Liver (tissue), 3 donors: Measurements from ENCODE around the gene SDR9C7.

Experiments used
- CTCF ChIP-seq: fragments of 150-350 bp; IDR thresholded peaks from 2 replicates; pipeline ENCODE4 v1.5.1; 2017; ENCODE audit warnings: improper control_type of control experiment, low read depth, low read length; ENCODE audit not compliant: missing input control
- RAD21 ChIP-seq, 2 donors: IDR thresholded peaks; 2 replicates each; pipeline ENCODE4 v1.6.1; 2016; ENCODE audit warnings: antibody characterized with exemption in 2 of 2, mild to moderate bottlenecking in 2 of 2
- YY1 ChIP-seq: IDR thresholded peaks from 2 replicates; pipeline ENCODE4 v1.6.1; 2016; ENCODE audit warnings: antibody characterized with exemption, mild to moderate bottlenecking
- donor health status: healthy.
- donor health status: healthy.

GRCh38 chr12:56957229-56958052 lies 23.2 kb upstream of the SDR9C7 start, which contains the start of gene RDH16:
- TF ChIP-seq CTCF (no peak), YY1 (peak; percentile 89), RAD21 (IDR thresholded peaks at IDR 0.05) (peak; percentile 31 to 38)
